ACC112 (cell line): ENCODE data around the gene VPS13A.

Experiments used
- H2AFZ ChIP-seq: fragments of 200-600 bp; sonication (generic); one replicate; pipeline ENCODE4 v1.6.0; 2017; ENCODE audit warnings: antibody characterized with exemption, low read length; ENCODE audit not compliant: unreplicated experiment
- H3K27ac ChIP-seq: fragments of 200-600 bp; sonication (generic); 2 replicates; pipeline ENCODE4 v1.5.1; 2014; ENCODE audit warnings: low read depth, mild to moderate bottlenecking, antibody characterized with exemption, low read length, moderate library complexity
- H3K27me3 ChIP-seq: fragments of 200-600 bp; sonication (generic); 2 replicates; pipeline ENCODE4 v1.6.1; 2014; ENCODE audit warnings: mild to moderate bottlenecking, antibody characterized with exemption, low read length, moderate library complexity, mixed read lengths; ENCODE audit not compliant: insufficient read depth
- H3K36me3 ChIP-seq: fragments of 200-600 bp; sonication (generic); 2 replicates; pipeline ENCODE4 v1.6.1; 2016; ENCODE audit warnings: mild to moderate bottlenecking, antibody characterized with exemption, low read length, moderate library complexity, mixed read lengths; ENCODE audit not compliant: insufficient read depth
- H3K4me1 ChIP-seq: fragments of 200-600 bp; sonication (generic); one replicate; pipeline ENCODE4 v1.6.1; 2016; ENCODE audit warnings: low read length, mixed read lengths; ENCODE audit not compliant: insufficient read depth, unreplicated experiment, control insufficient read depth
- H3K4me3 ChIP-seq: fragments of 200-600 bp; sonication (generic); 2 replicates; pipeline ENCODE4 v1.5.1; 2014; ENCODE audit warnings: mild to moderate bottlenecking, low read depth, low read length
- H3K79me2 ChIP-seq: fragments of 200-600 bp; sonication (generic); one replicate; pipeline ENCODE4 v1.6.0; 2016; ENCODE audit warnings: low read length; ENCODE audit not compliant: control insufficient read depth, unreplicated experiment, insufficient read depth

Gene VPS13A

GRCh38 chr9:77454663-77455062, 277.3 kb downstream of the VPS13A start:
- Histone ChIP-seq H3K27me3 (no peaks in the 10 kb centered on the region), H2AFZ (no peak overlapping the region), H3K27ac (peak overlapping the region; percentile 45; the same call in 1 of the 2 replicates), H3K36me3 (no peaks in the 10 kb centered on the region), H3K4me3 (no peak overlapping the region), H3K79me2 (no peaks in the 10 kb centered on the region), H3K4me1 (peaks cover 5% of the 10 kb centered on the region)

- H3K36me3 ChIP-seq = no peaks in the 10 kb centered on the region
- peak overlapping the region; percentile 45; the same call in 1 of the 2 replicates for H3K27ac ChIP-seq
- no peak overlapping the region for H2AFZ ChIP-seq
- H3K79me2 ChIP-seq = no peaks in the 10 kb centered on the region
- H3K27me3 ChIP-seq = no peaks in the 10 kb centered on the region
- H3K4me3 ChIP-seq = no peak overlapping the region
- peaks cover 5% of the 10 kb centered on the region for H3K4me1 ChIP-seq
These were observed 278.1 kb downstream of the VPS13A start for GRCh38 chr9:77455312-77455927.

- H3K27me3 ChIP-seq = no peaks in the 10 kb centered on the region
- no peak overlapping the region for H3K4me3 ChIP-seq
- peaks cover 5% of the 10 kb centered on the region for H3K4me1 ChIP-seq
- H3K79me2 ChIP-seq = no peaks in the 10 kb centered on the region
- H2AFZ ChIP-seq = no peak overlapping the region
- H3K27ac ChIP-seq = no peak overlapping the region
- no peaks in the 10 kb centered on the region for H3K36me3 ChIP-seq
These were observed 279.6 kb downstream of the VPS13A start for GRCh38 chr9:77456829-77457437.

GRCh38 chr9:77457916-77458592, 280.7 kb downstream of the VPS13A start:
- Histone ChIP-seq H3K4me3 (no peak overlapping the region), H3K27me3 (no peaks in the 10 kb centered on the region), H3K4me1 (peaks cover 5% of the 10 kb centered on the region), H3K79me2 (no peaks in the 10 kb centered on the region), H3K36me3 (no peaks in the 10 kb centered on the region), H3K27ac (no peak overlapping the region), H2AFZ (no peak overlapping the region)

- H3K27me3 ChIP-seq = no peaks in the 10 kb centered on the region
These were observed 283.6 kb downstream of the VPS13A start for GRCh38 chr9:77460938-77461337.

GRCh38 chr9:77462066-77462465, 284.7 kb downstream of the VPS13A start:
- H3K79me2 ChIP-seq = no peaks in the 10 kb centered on the region
- H3K4me3 ChIP-seq = no peak overlapping the region
- H3K27ac ChIP-seq = no peak overlapping the region
- no peaks in the 10 kb centered on the region for H3K27me3 ChIP-seq
- peaks cover 7% of the 10 kb centered on the region for H3K4me1 ChIP-seq
- no peaks in the 10 kb centered on the region for H3K36me3 ChIP-seq
- H2AFZ ChIP-seq = no peak overlapping the region

More at GRCh38 chr9:77460938-77461337, 283.6 kb downstream of the VPS13A start:
- H3K27ac ChIP-seq = no peak overlapping the region
- H2AFZ ChIP-seq = no peak overlapping the region
- H3K79me2 ChIP-seq = no peaks in the 10 kb centered on the region
- no peaks in the 10 kb centered on the region for H3K36me3 ChIP-seq
- no peaks in the 10 kb centered on the region for H3K4me1 ChIP-seq
- H3K4me3 ChIP-seq = no peak overlapping the region

GRCh38 chr9:77463151-77463550, 285.8 kb downstream of the VPS13A start:
- H3K79me2 ChIP-seq = no peaks in the 10 kb centered on the region
- no peaks in the 10 kb centered on the region for H3K27me3 ChIP-seq
- H3K36me3 ChIP-seq = no peaks in the 10 kb centered on the region
- no peak overlapping the region for H3K4me3 ChIP-seq
- H2AFZ ChIP-seq = no peak overlapping the region
- peaks cover 7% of the 10 kb centered on the region for H3K4me1 ChIP-seq
- no peak overlapping the region for H3K27ac ChIP-seq

GRCh38 chr9:77464661-77465060, 287.3 kb downstream of the VPS13A start:
- no peak overlapping the region for H3K27ac ChIP-seq
- no peaks in the 10 kb centered on the region for H3K27me3 ChIP-seq
- no peaks in the 10 kb centered on the region for H3K79me2 ChIP-seq
- no peak overlapping the region for H2AFZ ChIP-seq
- H3K4me3 ChIP-seq = no peak overlapping the region
- H3K36me3 ChIP-seq = no peaks in the 10 kb centered on the region
- H3K4me1 ChIP-seq = peaks cover 7% of the 10 kb centered on the region

- H3K4me1 ChIP-seq = peaks cover 7% of the 10 kb centered on the region
- no peak overlapping the region for H2AFZ ChIP-seq
- H3K27ac ChIP-seq = no peak overlapping the region
- H3K36me3 ChIP-seq = no peaks in the 10 kb centered on the region; the same call in 1 of the 2 replicates
- no peaks in the 10 kb centered on the region for H3K27me3 ChIP-seq
- no peak overlapping the region for H3K4me3 ChIP-seq
- no peaks in the 10 kb centered on the region for H3K79me2 ChIP-seq
These were observed 292.3 kb downstream of the VPS13A start for GRCh38 chr9:77469515-77470231.
